Measurements from ENCODE around the gene PACS2. TPM values are rescaled to one million over a fixed set of nuclear protein-coding genes. Genes with fewer than 3 reads are reported as not detected.

The PACS2 gene
- total RNA-seq, 1 experiment from 2014 or later = 62.0 TPM

DNA sequence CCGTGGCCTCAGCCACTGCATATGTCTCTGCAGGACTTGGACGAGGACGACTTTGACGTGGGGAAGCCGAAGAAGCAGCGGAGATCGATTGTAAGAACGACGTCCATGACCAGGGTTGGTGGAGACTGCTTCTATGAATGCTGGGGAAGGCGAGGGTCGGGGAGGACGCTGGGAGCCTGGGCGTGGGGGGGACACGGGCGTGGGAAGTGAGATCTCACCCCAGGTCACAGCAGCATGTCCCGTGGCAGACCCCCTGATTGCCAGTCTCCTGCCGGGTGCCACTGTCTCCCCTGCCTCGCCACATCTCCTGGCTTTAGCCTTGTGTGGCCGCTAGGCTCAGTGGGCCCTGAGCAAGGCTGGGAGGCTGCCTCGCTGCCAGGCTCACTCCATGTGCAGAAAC is 53.9 kb downstream of the PACS2 start:
- H3K9me3 ChIP-seq (ENCODE audit: low read length) = no peaks in the 10 kb centered on the region
- no peaks in the 10 kb centered on the region for H3K4me1 ChIP-seq (ENCODE audit: insufficient read depth, low read length)
- H3K27ac ChIP-seq (ENCODE audit: low read length) = no peak overlapping the region
- no peak overlapping the region for H3K4me2 ChIP-seq (ENCODE audit: low read length)
- TF ChIP-seq EZH2 (IDR thresholded peaks at IDR 0.05; ENCODE audit: low read length, unreplicated experiment) (no peak), EZH2phosphoT487 (IDR thresholded peaks at IDR 0.05; ENCODE audit: borderline replicate concordance, low read length) (no peak), CTCF (conservative IDR thresholded peaks at IDR 0.05; ENCODE audit: low read depth, low read length) (no peak)
- ChIA-PET CTCF (no interaction called here), POLR2A (ENCODE audit: unreplicated experiment) (no interaction called here)
- H3K9me2 ChIP-seq (replicated peaks; ENCODE audit: low read length) = no peaks in the 10 kb centered on the region
- ATAC-seq (no peak), DNase-seq (no peak)
- no peaks in the 10 kb centered on the region for H3K36me3 ChIP-seq (ENCODE audit: low read depth, low read length)
- intact Hi-C loops (cut with micrococcal nuclease) = no loop called here
- no peak overlapping the region for H2AFZ ChIP-seq (ENCODE audit: low read length)
- no peaks in the 10 kb centered on the region for H3K79me2 ChIP-seq (ENCODE audit: low read length)
- no peaks in the 10 kb centered on the region for H3K27me3 ChIP-seq (ENCODE audit: low read length)
- no TSS peak for BruUV-seq (replicated peaks)
- no peak overlapping the region for H3K4me3 ChIP-seq (ENCODE audit: low read length)
- no peak overlapping the region for H3K9ac ChIP-seq (ENCODE audit: low read length)
- H3F3A ChIP-seq (ENCODE audit: low read length, unreplicated experiment) = no peaks in the 10 kb centered on the region
- H4K20me1 ChIP-seq (ENCODE audit: low read length) = no peaks in the 10 kb centered on the region

DNA sequence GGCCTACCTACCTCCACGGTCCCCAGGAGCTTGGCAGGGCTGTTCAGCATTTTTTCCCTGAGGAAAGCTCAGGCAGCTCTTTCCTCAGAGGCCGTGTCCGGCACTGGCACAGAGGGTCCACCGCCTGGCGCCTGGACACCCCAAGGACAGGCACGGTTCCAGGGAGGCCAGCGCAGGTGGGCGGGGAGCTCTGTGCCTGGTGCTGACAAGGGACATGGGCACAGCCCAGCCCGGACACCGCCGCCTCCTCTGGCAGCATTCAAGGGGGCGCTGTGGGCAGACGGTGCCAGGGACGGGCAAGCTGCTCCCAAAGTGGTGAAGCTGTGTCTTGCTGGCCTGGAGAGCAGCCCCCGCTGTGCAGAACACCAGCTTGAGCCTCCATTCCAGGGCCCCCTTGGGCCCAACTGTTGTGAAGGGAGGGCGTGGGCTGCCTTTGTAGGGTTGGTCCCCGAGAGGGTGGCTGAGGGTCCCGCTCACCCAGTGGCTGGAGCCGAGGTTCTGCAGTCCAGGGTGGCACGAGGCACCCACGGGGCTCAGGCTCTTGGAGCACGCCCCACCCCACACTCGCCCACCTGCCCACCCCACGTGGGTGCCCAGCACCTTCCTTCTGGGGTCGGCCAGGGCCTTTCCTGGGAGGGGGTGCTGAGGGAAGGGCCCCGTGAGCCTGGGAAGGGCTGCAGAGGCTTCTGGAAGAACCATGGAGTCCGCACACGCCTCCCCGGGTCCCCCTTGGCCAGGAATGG is 54.5 kb downstream of the PACS2 start:
- no peaks in the 10 kb centered on the region for H3K79me2 ChIP-seq (ENCODE audit: low read length)
- no peaks in the 10 kb centered on the region for H3F3A ChIP-seq (ENCODE audit: low read length, unreplicated experiment)
- DNase-seq (no peak), ATAC-seq (no peak)
- H3K9me3 ChIP-seq (ENCODE audit: low read length) = no peaks in the 10 kb centered on the region
- no peak overlapping the region for H3K4me3 ChIP-seq (ENCODE audit: low read length)
- H3K36me3 ChIP-seq (ENCODE audit: low read depth, low read length) = no peaks in the 10 kb centered on the region
- TF ChIP-seq EZH2phosphoT487 (IDR thresholded peaks at IDR 0.05; ENCODE audit: borderline replicate concordance, low read length) = no peak
- TF ChIP-seq EZH2 (IDR thresholded peaks at IDR 0.05; ENCODE audit: low read length, unreplicated experiment) = no peak
- TF ChIP-seq CTCF (conservative IDR thresholded peaks at IDR 0.05; ENCODE audit: low read depth, low read length) = no peak
- H4K20me1 ChIP-seq (ENCODE audit: low read length) = no peaks in the 10 kb centered on the region
- H2AFZ ChIP-seq (ENCODE audit: low read length) = no peak overlapping the region
- no peak overlapping the region for H3K4me2 ChIP-seq (ENCODE audit: low read length)
- ChIA-PET POLR2A (ENCODE audit: unreplicated experiment) (no interaction called here), CTCF (no interaction called here)
- no peak overlapping the region for H3K9ac ChIP-seq (ENCODE audit: low read length)
- intact Hi-C loops (cut with micrococcal nuclease) = no loop called here
- no peaks in the 10 kb centered on the region for H3K4me1 ChIP-seq (ENCODE audit: insufficient read depth, low read length)
- no peaks in the 10 kb centered on the region for H3K9me2 ChIP-seq (replicated peaks; ENCODE audit: low read length)
- no peak overlapping the region for H3K27ac ChIP-seq (ENCODE audit: low read length)
- no TSS peak for BruUV-seq (replicated peaks)
- H3K27me3 ChIP-seq (ENCODE audit: low read length) = no peaks in the 10 kb centered on the region

DNA sequence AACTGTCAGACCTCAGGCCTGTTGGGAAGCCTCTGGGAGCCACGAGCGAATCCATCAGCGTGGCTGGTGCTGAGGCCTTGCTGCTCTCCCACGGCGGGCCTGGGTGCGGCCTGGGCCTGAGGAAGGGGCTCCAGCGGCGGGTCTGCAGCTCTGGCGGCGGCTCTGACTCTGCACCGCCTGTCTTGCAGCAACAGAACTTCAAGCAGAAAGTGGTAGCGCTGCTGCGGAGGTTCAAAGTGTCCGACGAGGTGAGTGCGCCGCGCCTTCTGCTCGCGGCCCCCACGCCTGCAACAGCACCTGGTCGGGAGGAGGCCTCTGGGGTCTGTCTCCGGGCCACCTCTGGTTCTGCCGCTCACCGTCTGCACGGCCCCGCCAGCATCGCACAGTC is 55.1 kb downstream of the PACS2 start:
- Histone ChIP-seq H3K4me3 (ENCODE audit: low read length) (no peak overlapping the region), H3K9me2 (replicated peaks; ENCODE audit: low read length) (no peaks in the 10 kb centered on the region), H3K27ac (ENCODE audit: low read length) (no peak overlapping the region), H3K79me2 (ENCODE audit: low read length) (no peaks in the 10 kb centered on the region), H2AFZ (ENCODE audit: low read length) (no peak overlapping the region), H3F3A (ENCODE audit: low read length, unreplicated experiment) (no peaks in the 10 kb centered on the region), H3K9me3 (ENCODE audit: low read length) (no peaks in the 10 kb centered on the region), H3K4me2 (ENCODE audit: low read length) (no peak overlapping the region), H4K20me1 (ENCODE audit: low read length) (no peaks in the 10 kb centered on the region), H3K36me3 (ENCODE audit: low read depth, low read length) (no peaks in the 10 kb centered on the region), H3K4me1 (ENCODE audit: insufficient read depth, low read length) (no peaks in the 10 kb centered on the region), H3K27me3 (ENCODE audit: low read length) (no peaks in the 10 kb centered on the region), H3K9ac (ENCODE audit: low read length) (no peak overlapping the region)
- no peak for ATAC-seq
- BruUV-seq (replicated peaks) = no TSS peak
- ChIA-PET POLR2A (ENCODE audit: unreplicated experiment) (no interaction called here), CTCF (interaction anchor here (1.4 to 2.5 kb wide), 2 partner anchors 120 to 159 kb away, joined by 5 to 10 read pairs; no protein-coding TSS in a partner anchor)
- no peak for DNase-seq
- TF ChIP-seq CTCF (conservative IDR thresholded peaks at IDR 0.05; ENCODE audit: low read depth, low read length) (no peak), EZH2phosphoT487 (IDR thresholded peaks at IDR 0.05; ENCODE audit: borderline replicate concordance, low read length) (no peak), EZH2 (IDR thresholded peaks at IDR 0.05; ENCODE audit: low read length, unreplicated experiment) (no peak)
- intact Hi-C loops (cut with micrococcal nuclease) = no loop called here
